Stimulated activated effector memory CD8-positive, alpha-beta T cell treated with anti-CD3 and anti-CD28 coated beads, Interleukin-12 subunit alpha, Interleukin-12 subunit beta, amount 100 ng/mL, for 72 hours (primary cell): ENCODE measurements around the gene DENND1C.
"Not testable (repeated sequence)": the region's sequence is repeated elsewhere in the genome, so short reads cannot be mapped to it uniquely, and the experiment has no call there.

Source experiments
- ATAC-seq: fragments of 150-1000 bp; cut with Tn5 transposase; 2 replicates; pipeline ENCODE4 v1.10.0; 2021
- DNase-seq, 2 donors: peaks; one replicate each; pipeline ENCODE4 v3.0.0; 2021 to 2022; ENCODE audit warnings: low spot score in 2 of 2
- H3K27ac Mint-ChIP-seq: one replicate; pipeline ENCODE4 v1.8.0; 2022; ENCODE audit warnings: mild to moderate bottlenecking, mixed read lengths
- H3K36me3 Mint-ChIP-seq: one replicate; pipeline ENCODE4 v1.8.0; 2022; ENCODE audit warnings: mild to moderate bottlenecking, mixed read lengths
- H3K4me1 Mint-ChIP-seq: one replicate; pipeline ENCODE4 v1.8.0; 2022; ENCODE audit warnings: mixed read lengths
- H3K4me3 Mint-ChIP-seq: one replicate; pipeline ENCODE4 v1.8.0; 2022; ENCODE audit warnings: mild to moderate bottlenecking, mixed read lengths
- H3K9me3 Mint-ChIP-seq: one replicate; pipeline ENCODE4 v1.8.0; 2022; ENCODE audit warnings: mixed read lengths

The DENND1C gene

DNA sequence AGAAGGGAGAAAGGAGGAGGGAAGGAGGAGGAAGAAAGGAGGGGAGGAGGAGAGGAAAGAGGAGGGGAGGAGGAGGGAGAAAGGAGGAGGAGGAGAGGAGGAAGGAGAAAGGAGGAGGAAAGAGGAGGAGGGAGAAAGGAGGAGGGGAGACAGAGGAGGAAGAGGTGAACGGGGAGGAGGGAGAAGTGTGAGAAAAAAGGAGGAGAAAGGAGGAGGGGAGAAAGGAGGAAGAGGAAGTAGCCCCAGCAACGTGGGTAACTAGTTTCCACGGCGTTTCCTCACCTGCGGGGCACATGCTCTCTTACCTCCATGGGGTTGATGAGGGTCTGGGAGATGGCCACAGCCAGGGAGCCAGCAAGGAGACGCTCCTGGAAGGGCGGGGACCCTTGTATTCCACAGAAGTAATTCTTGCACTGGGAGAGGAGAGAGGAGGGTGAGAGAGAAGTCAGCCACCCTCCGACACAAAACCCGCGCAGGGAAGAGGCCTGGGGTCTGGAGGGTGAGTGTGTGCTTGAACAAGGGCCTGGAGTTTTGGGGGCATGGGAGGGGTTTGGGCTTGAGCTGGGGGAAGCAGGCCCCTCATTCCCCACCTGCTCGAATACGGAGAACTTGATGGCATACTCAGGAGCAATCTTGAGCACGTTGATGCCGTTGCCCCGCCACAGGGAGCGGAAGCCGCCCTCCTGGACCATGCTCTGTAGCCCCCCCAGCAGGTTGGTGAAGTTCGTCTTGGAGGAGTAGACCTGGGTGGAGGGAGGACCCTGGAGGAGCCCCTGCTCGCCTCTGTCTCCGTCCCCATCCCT is 52.0 kb downstream of the DENND1C start:
- no peak for DNase-seq
- Mint-ChIP-seq H3K9me3 (no peaks in the 10 kb centered on the region), H3K36me3 (peaks cover 14% of the 10 kb centered on the region), H3K4me3 (peak overlapping the region; percentile 18), H3K4me1 (peaks cover 21% of the 10 kb centered on the region), H3K27ac (no peak overlapping the region)
- no peak for ATAC-seq

DNA sequence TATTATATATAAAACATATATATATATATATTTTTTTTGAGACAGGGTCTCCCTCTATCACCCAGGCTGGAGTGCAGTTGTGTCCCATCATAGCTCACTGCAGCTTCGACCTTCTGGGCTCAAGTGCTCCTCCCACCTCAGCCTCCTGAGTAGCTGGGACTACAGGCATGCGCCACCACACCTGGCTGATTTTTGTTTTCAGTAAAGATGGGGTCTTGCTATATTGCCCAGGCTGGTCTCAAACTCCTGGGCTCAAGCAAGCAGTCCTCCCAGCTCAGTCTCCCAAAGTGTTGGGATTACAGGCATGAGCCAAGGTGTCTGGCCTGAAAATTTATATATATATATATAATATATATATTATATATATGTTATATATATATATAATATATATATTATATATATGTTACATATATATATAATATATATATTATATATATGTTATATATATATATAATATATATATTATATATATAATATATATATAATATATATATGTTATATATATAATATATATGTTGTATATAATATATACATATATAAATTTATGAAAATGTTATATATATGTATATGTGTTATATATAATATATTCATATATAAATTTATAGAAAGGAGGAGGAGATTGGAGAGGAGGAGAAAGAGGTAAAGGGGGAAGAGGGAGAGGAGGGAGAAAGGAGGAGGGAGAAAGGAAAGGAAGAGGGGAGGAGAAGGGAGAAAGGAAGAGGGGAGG is 52.7 kb downstream of the DENND1C start:
- not testable (repeated sequence) for H3K9me3 Mint-ChIP-seq, H3K4me3 Mint-ChIP-seq, ATAC-seq, DNase-seq, H3K27ac Mint-ChIP-seq
- Mint-ChIP-seq H3K36me3 (peaks cover 16% of the 10 kb centered on the region), H3K4me1 (peaks cover 21% of the 10 kb centered on the region)

DNA sequence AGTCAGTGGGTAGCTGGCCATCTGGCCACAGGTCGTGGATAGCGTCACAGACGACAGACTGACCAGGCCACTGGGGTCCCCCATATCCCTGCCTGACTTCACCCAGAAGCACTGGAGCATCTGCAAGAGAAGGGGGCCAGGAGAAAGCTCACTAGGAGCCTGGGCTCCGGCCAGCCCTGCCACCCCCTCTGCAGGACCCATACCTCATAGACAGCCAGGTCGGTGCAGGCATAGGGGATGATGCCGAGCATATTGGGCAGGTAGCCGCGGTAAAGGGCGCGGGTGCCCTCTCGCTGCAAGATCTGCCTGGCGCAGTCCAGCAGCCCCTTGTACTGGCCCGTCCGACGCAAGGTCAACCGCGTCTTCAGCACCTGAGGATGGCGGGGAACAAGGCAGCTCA is 54.5 kb downstream of the DENND1C start:
- Mint-ChIP-seq H3K4me3 (no peak overlapping the region), H3K36me3 (peaks cover 33% of the 10 kb centered on the region), H3K9me3 (no peaks in the 10 kb centered on the region), H3K27ac (no peak overlapping the region), H3K4me1 (peaks cover 38% of the 10 kb centered on the region)
- no peak for ATAC-seq
- DNase-seq: no peak

DNA sequence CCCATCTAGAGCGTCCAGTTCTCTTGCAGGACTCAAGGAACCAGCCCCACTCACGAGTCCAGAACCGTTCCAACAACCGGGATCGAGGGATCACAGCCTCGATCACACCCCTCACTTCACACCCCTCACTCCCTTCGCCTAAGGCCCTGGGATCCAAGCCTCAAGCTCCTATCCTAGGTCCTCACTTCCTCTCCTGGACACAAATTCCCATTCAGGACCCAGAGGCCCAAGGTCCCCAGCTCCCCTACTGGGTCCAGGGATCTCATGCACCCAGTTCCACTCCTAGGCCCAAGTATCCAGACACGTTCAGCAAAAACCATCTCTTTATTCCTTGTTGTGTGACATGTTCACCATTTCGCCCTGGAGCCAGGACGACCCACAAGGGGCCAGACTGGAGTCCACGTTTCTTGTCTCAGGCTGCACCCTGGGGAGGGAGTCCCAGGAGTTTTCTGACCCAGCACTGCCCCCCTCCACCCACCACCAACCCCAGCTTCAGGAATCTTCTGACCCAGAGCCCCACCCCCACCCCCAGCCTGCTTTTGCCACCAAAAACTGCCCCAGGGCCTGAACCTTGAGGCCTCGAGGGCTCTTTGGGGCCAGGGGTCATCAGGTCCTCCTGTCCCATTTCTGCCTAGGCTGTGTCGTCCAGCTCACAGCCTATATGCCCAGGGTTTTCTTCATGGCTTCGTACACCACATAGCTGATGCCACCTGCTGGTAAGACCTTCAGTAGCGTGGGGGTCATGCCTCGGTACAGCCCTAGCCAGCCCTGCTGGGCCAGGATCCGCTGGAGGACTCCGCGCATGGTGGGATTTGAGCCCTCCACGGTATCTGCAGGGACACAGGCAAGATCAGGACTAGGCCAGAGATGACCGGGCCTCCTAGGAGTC is 55.6 kb downstream of the DENND1C start:
- DNase-seq: no peak
- ATAC-seq: no peak

DNA sequence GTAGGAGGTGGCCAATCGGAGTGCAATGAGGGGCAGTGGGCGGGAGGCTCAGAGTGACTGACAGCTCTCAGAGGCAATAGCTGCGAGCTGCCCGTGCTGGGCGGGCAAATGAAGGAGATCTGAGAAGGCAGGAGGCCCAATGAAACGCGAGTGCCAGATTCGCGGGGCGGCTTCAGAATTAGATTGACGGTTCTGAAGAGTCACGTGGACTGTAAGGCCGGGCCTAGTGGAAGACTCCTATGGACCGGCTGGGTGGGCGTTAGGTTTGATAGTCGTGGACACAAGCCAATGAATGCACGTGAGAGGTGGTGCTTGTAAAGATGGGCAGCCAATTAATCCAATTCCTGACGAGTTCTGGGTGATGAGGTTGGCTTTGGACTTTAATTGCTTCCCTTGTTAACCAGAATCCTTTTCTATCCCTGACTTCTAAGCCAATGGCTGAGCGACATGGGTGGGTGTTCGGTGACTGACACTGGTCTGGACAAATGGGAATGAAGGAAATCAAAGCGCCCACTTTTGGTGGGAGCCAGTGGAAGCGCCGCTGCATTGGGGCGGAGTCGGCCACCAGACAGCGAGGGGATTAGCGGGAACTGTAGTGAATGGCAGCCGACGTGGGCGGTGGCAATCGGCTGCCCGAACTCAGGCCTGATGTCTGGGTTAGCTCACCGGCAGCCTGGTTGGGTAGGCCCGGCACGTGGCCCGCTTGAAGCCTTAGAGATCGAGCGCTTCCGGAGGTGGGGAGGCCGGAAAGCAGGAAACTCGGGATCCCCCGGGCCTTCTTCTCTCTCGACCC is 56.5 kb downstream of the DENND1C start:
- peak overlapping the region; percentile 60 for H3K27ac Mint-ChIP-seq
- ATAC-seq: peak; percentile 93
- peak; percentile 94 to 99 for DNase-seq
- H3K36me3 Mint-ChIP-seq: peaks cover 53% of the 10 kb centered on the region
- peak overlapping the region; percentile 88 for H3K4me3 Mint-ChIP-seq
- H3K4me1 Mint-ChIP-seq: peaks cover 52% of the 10 kb centered on the region
- no peaks in the 10 kb centered on the region for H3K9me3 Mint-ChIP-seq

More for the DNA sequence above, 55.6 kb downstream of the DENND1C start:
- H3K4me3 Mint-ChIP-seq: peak overlapping the region; percentile 88
- peak overlapping the region; percentile 60 for H3K27ac Mint-ChIP-seq
- peaks cover 44% of the 10 kb centered on the region for H3K36me3 Mint-ChIP-seq
- peaks cover 47% of the 10 kb centered on the region for H3K4me1 Mint-ChIP-seq
- no peaks in the 10 kb centered on the region for H3K9me3 Mint-ChIP-seq

DNA sequence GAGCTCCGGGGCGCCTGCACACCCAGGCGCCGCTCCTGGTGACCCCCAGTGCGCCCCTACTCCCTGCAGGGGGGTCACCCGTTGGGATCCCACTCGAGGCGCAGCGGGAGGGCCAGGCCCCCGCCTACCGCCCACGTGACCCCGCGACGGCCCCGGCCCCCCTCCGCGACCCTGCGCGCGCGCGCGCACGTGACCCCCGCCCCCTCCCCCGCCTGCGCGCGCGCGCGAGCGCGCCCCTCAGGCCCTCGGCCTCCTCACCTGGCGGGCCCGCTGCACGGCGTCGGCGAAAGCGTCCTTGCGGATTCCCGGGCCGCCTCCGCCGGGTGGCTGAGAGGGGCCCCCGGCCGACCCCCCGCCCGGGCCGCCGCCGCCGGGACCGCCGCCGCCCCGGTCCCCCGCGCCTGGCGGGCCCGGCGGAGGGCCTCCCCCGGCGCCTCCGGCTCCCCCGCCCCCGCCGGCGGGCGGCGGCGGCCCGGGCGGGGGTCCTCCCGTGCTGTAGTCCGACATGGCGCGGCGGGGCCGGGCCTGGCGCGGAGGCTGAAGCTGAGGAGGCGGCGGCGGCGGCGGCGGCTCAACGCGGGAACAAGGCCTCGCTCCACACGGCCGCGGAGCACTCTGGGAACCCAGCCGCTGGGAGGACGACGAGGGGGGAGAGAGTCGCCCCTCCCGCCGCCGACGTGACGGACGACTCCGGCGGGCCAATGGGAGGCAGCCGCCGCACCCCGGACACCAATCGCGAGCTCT is 57.2 kb downstream of the DENND1C start, which contains the start of gene KHSRP:
Gene KHSRP (minus strand): TSS at position 617 of the 744 bp plus-strand sequence. CDS start 110 bp downstream, at position 507.
- peak within 1 kb of the TSS; percentile 86 for H3K27ac Mint-ChIP-seq
- H3K36me3 Mint-ChIP-seq: peaks cover 60% of the 10 kb centered on the region
- DNase-seq (no peak), ATAC-seq (no peak)
- H3K4me1 Mint-ChIP-seq: peaks cover 46% of the 10 kb centered on the region
- H3K4me3 Mint-ChIP-seq: peak within 1 kb of the TSS; percentile 88
- no peaks in the 10 kb centered on the region for H3K9me3 Mint-ChIP-seq

DNA sequence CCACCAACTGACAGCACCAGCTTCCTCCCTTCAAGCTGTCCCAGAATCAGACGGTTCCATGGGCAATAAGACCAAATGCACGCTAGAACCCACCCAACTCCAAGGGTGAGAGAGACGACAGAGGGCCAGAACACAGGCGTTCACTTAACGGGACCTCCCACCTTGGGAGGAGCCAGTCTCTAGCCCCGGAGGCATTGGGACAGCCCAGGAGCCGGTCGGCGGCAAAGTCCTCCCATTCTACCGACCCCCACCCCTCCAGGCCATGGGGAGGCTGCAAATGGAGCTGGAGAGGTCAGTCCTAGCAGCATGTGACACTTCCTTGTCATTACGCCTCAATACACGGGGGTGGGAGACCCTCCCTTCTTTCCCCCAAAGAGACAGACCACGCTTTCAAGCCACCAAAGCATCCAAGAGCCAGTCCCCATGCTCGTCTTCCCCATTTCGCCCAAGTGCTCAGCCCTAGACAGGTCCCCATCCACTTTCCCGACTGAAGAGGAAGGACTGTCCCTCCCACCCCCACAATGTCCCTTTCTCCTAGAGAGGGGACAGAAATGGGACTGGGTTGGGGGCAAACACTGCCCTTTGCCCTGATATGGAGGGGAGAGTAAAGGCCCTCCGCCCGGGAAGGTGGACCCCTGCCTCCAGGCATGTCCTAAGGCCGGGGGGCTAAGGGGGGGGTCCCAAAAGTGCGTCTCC is 57.9 kb downstream of the DENND1C start:
- ATAC-seq: no peak
- peak overlapping the region; percentile 86 for H3K27ac Mint-ChIP-seq
- no peaks in the 10 kb centered on the region for H3K9me3 Mint-ChIP-seq
- DNase-seq: peak; percentile 17 to 72
- peak overlapping the region; percentile 88 for H3K4me3 Mint-ChIP-seq
- peaks cover 45% of the 10 kb centered on the region for H3K4me1 Mint-ChIP-seq
- H3K36me3 Mint-ChIP-seq: peaks cover 68% of the 10 kb centered on the region

DNA sequence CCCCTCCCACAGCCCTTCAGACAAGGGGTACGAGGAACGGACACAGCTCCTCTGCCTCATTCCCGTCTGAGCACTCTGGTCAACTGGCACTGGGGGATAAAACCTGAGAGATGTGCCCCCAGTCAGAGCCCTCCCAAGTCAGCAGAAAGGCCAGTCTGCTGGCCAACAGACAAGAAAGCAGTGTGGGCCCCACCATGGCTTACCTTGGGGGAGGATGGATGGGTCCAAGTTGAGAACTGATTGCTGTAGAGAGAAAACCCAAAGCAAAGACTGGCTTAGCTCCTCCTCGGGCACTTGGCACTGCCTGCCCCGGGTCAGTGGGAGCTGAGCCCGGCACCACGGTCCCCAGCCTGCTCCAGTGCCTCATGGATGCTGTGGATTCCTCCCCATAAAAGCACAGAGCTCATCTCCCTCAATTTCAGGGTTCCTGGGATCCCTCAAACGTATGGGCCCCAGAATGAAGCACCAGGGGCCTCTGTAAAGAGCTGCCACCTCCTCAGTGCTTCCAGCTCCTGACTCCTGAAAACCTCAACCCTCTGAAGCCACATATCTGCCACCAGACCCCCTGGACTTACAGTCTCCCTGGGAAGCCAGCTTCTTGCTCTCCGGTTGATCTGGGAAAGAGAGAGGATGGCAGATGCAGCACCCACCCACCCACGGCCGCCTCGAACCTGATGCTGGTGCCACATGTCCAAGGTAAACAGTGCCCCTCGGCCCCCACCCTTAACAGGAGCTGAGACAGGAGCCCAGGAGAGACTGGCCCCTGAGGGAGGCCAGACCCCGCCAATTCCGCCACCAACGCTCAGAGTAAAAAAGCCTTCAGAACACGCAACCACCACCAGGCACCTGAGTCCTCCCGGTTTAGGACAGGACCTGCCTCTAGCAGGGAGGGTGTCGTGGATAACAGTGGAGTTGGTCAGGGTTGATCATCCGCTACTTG is 60.2 kb downstream of the DENND1C start:
- no peak for DNase-seq
- Mint-ChIP-seq H3K4me3 (no peak overlapping the region), H3K9me3 (no peaks in the 10 kb centered on the region), H3K27ac (peak overlapping the region; percentile 75), H3K4me1 (peaks cover 45% of the 10 kb centered on the region), H3K36me3 (peaks cover 91% of the 10 kb centered on the region)
- ATAC-seq: no peak

DNA sequence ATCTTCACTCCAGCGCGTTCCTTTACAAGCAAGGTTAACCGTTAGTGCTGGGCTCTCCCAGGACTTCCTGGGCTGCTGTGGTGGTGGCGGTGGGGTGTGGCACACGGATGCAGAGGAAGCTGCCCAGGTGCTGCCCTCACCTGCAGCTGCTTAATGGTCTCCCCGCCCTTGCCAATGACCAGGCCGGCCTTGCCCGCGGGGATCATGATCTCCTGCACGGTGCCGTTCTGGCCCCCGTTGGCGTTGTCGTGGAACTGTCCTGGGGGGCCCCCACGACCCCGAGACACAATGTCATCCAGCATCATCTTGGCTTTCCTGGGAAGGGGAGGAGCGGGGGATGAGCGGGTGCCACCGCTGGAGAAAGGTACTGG is 63.0 kb downstream of the DENND1C start:
- peaks cover 28% of the 10 kb centered on the region for H3K4me1 Mint-ChIP-seq
- H3K36me3 Mint-ChIP-seq: peaks cover 100% of the 10 kb centered on the region
- no peak overlapping the region for H3K4me3 Mint-ChIP-seq
- no peak for ATAC-seq
- H3K27ac Mint-ChIP-seq: peak overlapping the region; percentile 56
- H3K9me3 Mint-ChIP-seq: no peaks in the 10 kb centered on the region
- no peak for DNase-seq

DNA sequence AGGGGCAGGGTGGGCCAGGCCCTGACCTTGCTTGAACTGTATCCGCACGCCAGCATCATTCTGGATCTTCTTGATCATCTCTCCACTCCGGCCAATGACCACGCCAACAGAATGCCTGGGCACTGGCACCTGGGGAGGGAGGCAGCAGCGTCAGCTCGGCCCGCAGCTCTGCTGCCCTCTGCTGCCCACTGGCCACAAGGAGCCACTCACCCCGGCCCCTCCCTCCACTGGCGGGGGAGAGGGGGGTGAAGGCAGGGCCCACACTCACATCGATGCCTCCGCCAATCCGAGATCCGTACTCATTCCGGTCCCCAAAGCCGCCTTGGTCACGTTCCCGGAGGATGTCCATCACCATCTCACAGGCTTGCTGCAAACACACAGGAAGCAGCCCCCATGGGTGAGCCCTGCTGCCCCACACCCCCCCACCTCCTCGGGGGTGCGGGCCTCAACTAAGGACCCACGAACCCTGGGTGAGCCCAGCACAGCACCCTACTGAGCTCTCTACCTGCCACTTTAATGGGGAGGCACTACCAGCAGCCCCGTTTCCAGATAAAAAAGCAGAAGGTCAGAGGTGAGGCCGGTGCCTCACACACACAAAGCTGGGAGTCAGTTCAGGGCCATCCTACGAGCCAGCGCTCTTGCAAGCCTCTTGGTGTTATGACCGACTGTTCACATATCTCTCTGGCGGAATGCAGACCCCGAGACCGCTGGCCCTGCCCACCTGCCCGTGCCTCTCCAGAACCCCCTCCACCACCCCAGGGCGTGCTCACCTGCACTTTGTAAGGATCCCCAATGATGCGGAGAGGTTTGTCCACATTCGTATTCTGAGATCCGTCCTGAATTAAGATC is 63.6 kb downstream of the DENND1C start:
- DNase-seq: no peak
- no peak for ATAC-seq
- H3K4me3 Mint-ChIP-seq: no peak overlapping the region
- H3K4me1 Mint-ChIP-seq: peaks cover 22% of the 10 kb centered on the region
- peaks cover 100% of the 10 kb centered on the region for H3K36me3 Mint-ChIP-seq
- no peak overlapping the region for H3K27ac Mint-ChIP-seq
- no peaks in the 10 kb centered on the region for H3K9me3 Mint-ChIP-seq
